Measurements from ENCODE around the gene NUP205.
A peak's percentile ranks its signal among the peaks of the same experiment; 100 is the strongest.

Gene NUP205

GRCh38 chr7:135616136-135616535 is 58.4 kb downstream of the NUP205 start:
- ChIA-PET POLR2A (no interaction called here), CTCF (interaction anchor here (0.6 to 4.0 kb wide), 4 partner anchors 9 to 335 kb away, joined by 3 to 22 read pairs (median 5); no protein-coding TSS in a partner anchor)
- no peak overlapping the region for H3K4me3 ChIP-seq (ENCODE audit: low read depth, low read length)
- no peak for TF ChIP-seq CTCF (IDR thresholded peaks at IDR 0.05; ENCODE audit: insufficient read depth, low read length, missing control alignments)
- no peak for DNase-seq (ENCODE audit: low read depth, low spot score)

GRCh38 chr7:135617781-135618180 is 60.1 kb downstream of the NUP205 start:
- POLR2A ChIA-PET: no interaction called here
- CTCF ChIA-PET: interaction anchor here (1.3 to 22.9 kb wide), 2 partner anchors 28 to 45 kb away, joined by 3 to 319 read pairs; partner anchors contain the start of gene STMP1

GRCh38 chr7:135618510-135618909 is 60.8 kb downstream of the NUP205 start:
- CTCF ChIA-PET: interaction anchor here (1.3 to 22.9 kb wide), 2 partner anchors 27 to 44 kb away, joined by 3 to 319 read pairs; partner anchors contain the start of gene STMP1
- DNase-seq (ENCODE audit: low read depth, low spot score): no peak
- no peak overlapping the region for H3K4me3 ChIP-seq (ENCODE audit: low read depth, low read length)
- TF ChIP-seq CTCF (IDR thresholded peaks at IDR 0.05; ENCODE audit: insufficient read depth, low read length, missing control alignments): no peak
- POLR2A ChIA-PET: no interaction called here

More at GRCh38 chr7:135617781-135618180, 60.1 kb downstream of the NUP205 start:
- no peak overlapping the region for H3K4me3 ChIP-seq (ENCODE audit: low read depth, low read length)
- no peak for DNase-seq (ENCODE audit: low read depth, low spot score)
- TF ChIP-seq CTCF (IDR thresholded peaks at IDR 0.05; ENCODE audit: insufficient read depth, low read length, missing control alignments): no peak

- TF ChIP-seq CTCF (IDR thresholded peaks at IDR 0.05; ENCODE audit: insufficient read depth, low read length, missing control alignments): no peak
- DNase-seq (ENCODE audit: low read depth, low spot score): no peak
- H3K4me3 ChIP-seq (ENCODE audit: low read depth, low read length): no peak overlapping the region
- ChIA-PET POLR2A (interaction anchor here (1.0 kb wide), 1 partner anchor 42 kb away, joined by 5 read pairs; the partner anchor contains the start of gene STMP1), CTCF (interaction anchor here (0.5 to 22.9 kb wide), 26 partner anchors 9 to 931 kb away, joined by 3 to 319 read pairs (median 5); partner anchors contain the start of gene STMP1)
These were observed 62.7 kb downstream of the NUP205 start for GRCh38 chr7:135620447-135620846.

- peak; percentile 78 for DNase-seq (ENCODE audit: low read depth, low spot score)
- ChIA-PET CTCF (interaction anchor here (0.5 to 22.9 kb wide), 28 partner anchors 9 to 932 kb away, joined by 3 to 319 read pairs (median 5); partner anchors contain the start of gene STMP1), POLR2A (interaction anchor here (0.6 to 1.0 kb wide), 2 partner anchors 41 to 251 kb away, joined by 3 to 5 read pairs; partner anchors contain the start of gene STMP1)
- TF ChIP-seq CTCF (IDR thresholded peaks at IDR 0.05; ENCODE audit: insufficient read depth, low read length, missing control alignments): peak; percentile 48
- no peak overlapping the region for H3K4me3 ChIP-seq (ENCODE audit: low read depth, low read length)
These were observed 63.5 kb downstream of the NUP205 start for GRCh38 chr7:135620980-135621850.
